Measurements from ENCODE around the gene MTMR6.

GRCh38 chr13:25196971-25197370 lies 90.3 kb downstream of the MTMR6 start:
- TF ChIP-seq CTCF (conservative IDR thresholded peaks at IDR 0.05; ENCODE audit: low read length), result no peak
- no peak for TF ChIP-seq EZH2phosphoT487 (IDR thresholded peaks at IDR 0.05; ENCODE audit: borderline replicate concordance)
